Measurements from ENCODE around the gene PRF1. TPM values are rescaled to one million over a fixed set of nuclear protein-coding genes. Genes with fewer than 3 reads are reported as not detected.

PRF1 gene
- total RNA-seq, 2 donors from 2014 or later: 30.9 to 35.7 TPM

GRCh38 chr10:70600512-70601395 lies 1.8 kb downstream of the PRF1 start:
- H3K36me3 Mint-ChIP-seq: peaks cover 7 to 23% of the 10 kb centered on the region in 2 donors
- peak overlapping the region in 1 of 2 donors; percentile 95 for H3K27ac Mint-ChIP-seq
- ATAC-seq (no peak), DNase-seq (ENCODE audit: low spot score in 2 of 2) (no peak)
- no peaks in the 10 kb centered on the region for H3K9me3 Mint-ChIP-seq

- no peaks in the 10 kb centered on the region for H3K9me3 Mint-ChIP-seq
- DNase-seq (ENCODE audit: low spot score in 2 of 2): no peak
- ATAC-seq: no peak
- peaks cover 7 to 23% of the 10 kb centered on the region in 2 donors for H3K36me3 Mint-ChIP-seq
- H3K27ac Mint-ChIP-seq: peak overlapping the region; percentile 20 to 40
These were observed 2.8 kb downstream of the PRF1 start for GRCh38 chr10:70599791-70600190.

GRCh38 chr10:70599319-70599718 lies 3.2 kb downstream of the PRF1 start:
- DNase-seq (ENCODE audit: low spot score in 2 of 2): no peak
- peaks cover 7 to 23% of the 10 kb centered on the region in 2 donors for H3K36me3 Mint-ChIP-seq
- ATAC-seq: no peak
- H3K9me3 Mint-ChIP-seq: no peaks in the 10 kb centered on the region
- peak overlapping the region in 1 of 2 donors; percentile 20 for H3K27ac Mint-ChIP-seq

GRCh38 chr10:70598857-70599295 lies 3.7 kb downstream of the PRF1 start:
- no peaks in the 10 kb centered on the region for H3K9me3 Mint-ChIP-seq
- no peak overlapping the region for H3K27ac Mint-ChIP-seq
- DNase-seq (ENCODE audit: low spot score in 2 of 2) (no peak), ATAC-seq (no peak)
- peaks cover 7 to 23% of the 10 kb centered on the region in 2 donors for H3K36me3 Mint-ChIP-seq

GRCh38 chr10:70597856-70598815 lies 4.4 kb downstream of the PRF1 start:
- peaks cover 7 to 23% of the 10 kb centered on the region in 2 donors for H3K36me3 Mint-ChIP-seq
- no peak for ATAC-seq
- no peaks in the 10 kb centered on the region for H3K9me3 Mint-ChIP-seq
- no peak overlapping the region for H3K27ac Mint-ChIP-seq
- DNase-seq (ENCODE audit: low spot score in 2 of 2): no peak

- peaks cover 0 to 18% of the 10 kb centered on the region in 2 donors for H3K36me3 Mint-ChIP-seq
- DNase-seq (ENCODE audit: low spot score in 2 of 2): no peak
- H3K9me3 Mint-ChIP-seq: no peaks in the 10 kb centered on the region
- no peak for ATAC-seq
- H3K27ac Mint-ChIP-seq: no peak overlapping the region
These were observed 5.4 kb downstream of the PRF1 start for GRCh38 chr10:70596860-70597809.

GRCh38 chr10:70596110-70596798 lies 6.3 kb downstream of the PRF1 start:
- H3K36me3 Mint-ChIP-seq: peaks cover 0 to 18% of the 10 kb centered on the region in 2 donors
- no peak overlapping the region for H3K27ac Mint-ChIP-seq
- H3K9me3 Mint-ChIP-seq: no peaks in the 10 kb centered on the region
- no peak for DNase-seq (ENCODE audit: low spot score in 2 of 2)
- ATAC-seq: no peak

GRCh38 chr10:70595566-70596016 lies 7.0 kb downstream of the PRF1 start:
- Mint-ChIP-seq H3K36me3 (peaks cover 0 to 18% of the 10 kb centered on the region in 2 donors), H3K9me3 (no peaks in the 10 kb centered on the region), H3K27ac (peak overlapping the region in 1 of 2 donors; percentile 60)
- no peak for ATAC-seq
- DNase-seq (ENCODE audit: low spot score in 2 of 2): no peak

GRCh38 chr10:70594161-70594560 lies 8.4 kb downstream of the PRF1 start:
- H3K36me3 Mint-ChIP-seq: peaks cover 0 to 12% of the 10 kb centered on the region in 2 donors
- no peak for DNase-seq (ENCODE audit: low spot score in 2 of 2)
- no peak overlapping the region for H3K27ac Mint-ChIP-seq
- no peaks in the 10 kb centered on the region for H3K9me3 Mint-ChIP-seq
- ATAC-seq: no peak

- no peak overlapping the region for H3K27ac Mint-ChIP-seq
- no peak for ATAC-seq
- H3K36me3 Mint-ChIP-seq: peaks cover 0 to 6% of the 10 kb centered on the region in 2 donors
- H3K9me3 Mint-ChIP-seq: no peaks in the 10 kb centered on the region
- DNase-seq (ENCODE audit: low spot score in 2 of 2): no peak
These were observed 9.0 kb downstream of the PRF1 start for GRCh38 chr10:70593513-70593890.

GRCh38 chr10:70592746-70593512 lies 9.6 kb downstream of the PRF1 start:
- peaks cover 0 to under 1% of the 10 kb centered on the region in 2 donors for H3K36me3 Mint-ChIP-seq
- H3K9me3 Mint-ChIP-seq: no peaks in the 10 kb centered on the region
- ATAC-seq (no peak), DNase-seq (ENCODE audit: low spot score in 2 of 2) (no peak)
- H3K27ac Mint-ChIP-seq: no peak overlapping the region

GRCh38 chr10:70592186-70592735 lies 10.3 kb downstream of the PRF1 start:
- H3K36me3 Mint-ChIP-seq: no peaks in the 10 kb centered on the region
- H3K27ac Mint-ChIP-seq: no peak overlapping the region
- DNase-seq (ENCODE audit: low spot score in 2 of 2) (no peak), ATAC-seq (peak in 1 of 2 donors; percentile 19)
- no peaks in the 10 kb centered on the region for H3K9me3 Mint-ChIP-seq

- ATAC-seq: no peak
- no peaks in the 10 kb centered on the region for H3K36me3 Mint-ChIP-seq
- DNase-seq (ENCODE audit: low spot score in 2 of 2): no peak
- no peaks in the 10 kb centered on the region for H3K9me3 Mint-ChIP-seq
- H3K27ac Mint-ChIP-seq: no peak overlapping the region
These were observed 11.7 kb downstream of the PRF1 start for GRCh38 chr10:70590655-70591416.

All from activated naive CD4-positive, alpha-beta T cell treated with anti-CD3 and anti-CD28 coated beads, Interleukin-2, amount 50 U/mL, for 72 hours (primary cell).